Activated T-helper 1 cell treated with Interleukin-2 at 50 U/mL for 16 hours (primary cell): ENCODE data around the gene ENTREP1.

Experiments
- DNase-seq: peaks from one replicate; pipeline ENCODE4 v3.0.0-alpha.2; 2020; ENCODE audit warnings: low read depth

ENTREP1 gene

GRCh38 chr9:69319324-69320025 lies 5.5 kb upstream of the ENTREP1 start:
- DNase-seq, result no peak

- DNase-seq, result no peak
These were observed 2.8 kb upstream of the ENTREP1 start for GRCh38 chr9:69322256-69322655.

- DNase-seq, result no peak
These were observed 1.2 kb upstream of the ENTREP1 start for GRCh38 chr9:69323861-69324260.

GRCh38 chr9:69325409-69326212 lies 596 bp downstream of the ENTREP1 start:
- DNase-seq, result no peak

GRCh38 chr9:69326261-69326660 lies 1.2 kb downstream of the ENTREP1 start:
- DNase-seq, result no peak

- no peak for DNase-seq
These were observed 5.6 kb downstream of the ENTREP1 start for GRCh38 chr9:69330580-69330979.

GRCh38 chr9:69331444-69331843 lies 6.4 kb downstream of the ENTREP1 start:
- DNase-seq, result no peak

GRCh38 chr9:69332067-69332685 lies 7.2 kb downstream of the ENTREP1 start:
- no peak for DNase-seq

- DNase-seq, result no peak
These were observed 8.7 kb downstream of the ENTREP1 start for GRCh38 chr9:69333716-69334115.

- no peak for DNase-seq
These were observed 9.3 kb downstream of the ENTREP1 start for GRCh38 chr9:69334317-69334716.

- DNase-seq, result no peak
These were observed 14.6 kb downstream of the ENTREP1 start for GRCh38 chr9:69339620-69340019.

- no peak for DNase-seq
These were observed 15.6 kb downstream of the ENTREP1 start for GRCh38 chr9:69340631-69341030.

- no peak for DNase-seq
These were observed 17.8 kb downstream of the ENTREP1 start for GRCh38 chr9:69342769-69343168.

- no peak for DNase-seq
These were observed 19.4 kb downstream of the ENTREP1 start for GRCh38 chr9:69344459-69344858.

GRCh38 chr9:69346596-69347390 lies 21.8 kb downstream of the ENTREP1 start:
- no peak for DNase-seq

- DNase-seq, result no peak
These were observed 22.6 kb downstream of the ENTREP1 start for GRCh38 chr9:69347607-69348006.

GRCh38 chr9:69351227-69351626 lies 26.2 kb downstream of the ENTREP1 start:
- no peak for DNase-seq

- DNase-seq, result no peak
These were observed 30.2 kb downstream of the ENTREP1 start for GRCh38 chr9:69355232-69355631.

- no peak for DNase-seq
These were observed 32.2 kb downstream of the ENTREP1 start for GRCh38 chr9:69357030-69357775.

- no peak for DNase-seq
These were observed 32.8 kb downstream of the ENTREP1 start for GRCh38 chr9:69357821-69358220.

- DNase-seq, result no peak
These were observed 38.2 kb downstream of the ENTREP1 start for GRCh38 chr9:69363191-69363590.
